MCF 10A (cell line): ENCODE results near the gene ARHGAP10. TPM values are rescaled to one million over a fixed set of nuclear protein-coding genes. Genes with fewer than 3 reads are reported as not detected.

Experiments
- BruUV-seq: library from RNA; stranded (reverse); fragments of 400-500 nt; replicated peaks from 2 replicates; lab custom pipeline; 2021; lab: Mats Ljungman, UMichigan
- CTCF ChIA-PET: fragments of 300-600 bp; sonication (Branson Sonifier 250); formaldehyde crosslinking; extraction: SDS; loops from one replicate; lab custom pipeline; 2021; ENCODE audit warnings: antibody characterized with exemption, inconsistent platforms; lab: Yijun Ruan, JAX
- POLR2A ChIA-PET: fragments of 300-600, 350-650 bp; sonication (Branson Sonifier 250); formaldehyde crosslinking; extraction: SDS; loops from one replicate; lab custom pipeline; 2020; ENCODE audit warnings: antibody characterized with exemption, inconsistent platforms; lab: Yijun Ruan, JAX
- DNase-seq: peaks from one replicate; pipeline ENCODE4 v3.0.0-alpha.2; 2018; ENCODE audit not compliant: unreplicated experiment
- H3K27ac Mint-ChIP-seq: one replicate; pipeline ENCODE4 v1.8.0; 2022; ENCODE audit warnings: mild to moderate bottlenecking, low read depth, mixed read lengths; ENCODE audit not compliant: unreplicated experiment
- H3K27me3 Mint-ChIP-seq: one replicate; pipeline ENCODE4 v1.8.0; 2022; ENCODE audit warnings: mixed read lengths; ENCODE audit not compliant: insufficient read depth, unreplicated experiment
- H3K36me3 Mint-ChIP-seq: one replicate; pipeline ENCODE4 v1.8.0; 2022; ENCODE audit warnings: mild to moderate bottlenecking, moderate library complexity, mixed read lengths; ENCODE audit not compliant: insufficient read depth, unreplicated experiment
- H3K4me1 Mint-ChIP-seq: one replicate; pipeline ENCODE4 v1.8.0; 2022; ENCODE audit warnings: mixed read lengths; ENCODE audit not compliant: insufficient read depth, unreplicated experiment
- H3K4me3 Mint-ChIP-seq: one replicate; pipeline ENCODE4 v1.8.0; 2022; ENCODE audit warnings: mild to moderate bottlenecking, moderate library complexity, mixed read lengths; ENCODE audit not compliant: unreplicated experiment
- H3K9me3 Mint-ChIP-seq: one replicate; pipeline ENCODE4 v1.8.0; 2022; ENCODE audit warnings: mixed read lengths; ENCODE audit not compliant: unreplicated experiment
- intact Hi-C: fragments of 100-400 bp; cut with micrococcal nuclease; formaldehyde crosslinking; loops from 2 replicates; pipeline ENCODE4 v1.14.1; 2022
- total RNA-seq: library from RNA; stranded (reverse); gene quantifications from 2 replicates; pipeline ENCODE4 v1.2.3, GENCODE V29; 2022
- TF ChIP-seq, protein P1 (sequence below): fragments of 200-600 bp; IDR thresholded peaks from one replicate; pipeline ENCODE4 v1.8.0; 2022; ENCODE audit warnings: antibody characterized with exemption, mild to moderate bottlenecking; ENCODE audit not compliant: unreplicated experiment

The ARHGAP10 gene
- total RNA-seq, 1 experiment from 2014 or later, result 22.4 TPM

DNA sequence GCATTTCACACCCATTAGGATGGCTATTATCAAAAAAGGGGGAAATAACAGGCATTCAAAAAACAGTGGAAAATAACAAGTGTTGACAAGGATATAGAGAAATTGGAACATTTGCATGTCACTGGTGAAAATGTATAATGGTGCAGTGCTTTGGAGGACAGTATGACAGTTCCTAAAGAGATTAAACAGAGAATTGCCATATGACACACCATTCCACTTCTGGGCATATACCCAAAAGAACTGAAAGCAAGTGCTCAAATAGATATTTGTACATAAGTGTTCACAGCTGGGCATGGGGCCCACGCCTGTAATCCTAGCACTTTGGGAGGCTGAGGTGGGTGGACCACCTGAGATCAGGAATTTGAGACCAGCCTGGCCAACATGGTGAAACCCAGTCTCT, 362.3 kb downstream of the ARHGAP10 start:
- Mint-ChIP-seq H3K27me3 (no peaks in the 10 kb centered on the region), H3K9me3 (no peaks in the 10 kb centered on the region), H3K4me1 (no peaks in the 10 kb centered on the region), H3K4me3 (no peak overlapping the region), H3K27ac (no peak overlapping the region), H3K36me3 (no peaks in the 10 kb centered on the region)
- intact Hi-C loops, result no loop called here
- TF ChIP-seq, protein P1, sequence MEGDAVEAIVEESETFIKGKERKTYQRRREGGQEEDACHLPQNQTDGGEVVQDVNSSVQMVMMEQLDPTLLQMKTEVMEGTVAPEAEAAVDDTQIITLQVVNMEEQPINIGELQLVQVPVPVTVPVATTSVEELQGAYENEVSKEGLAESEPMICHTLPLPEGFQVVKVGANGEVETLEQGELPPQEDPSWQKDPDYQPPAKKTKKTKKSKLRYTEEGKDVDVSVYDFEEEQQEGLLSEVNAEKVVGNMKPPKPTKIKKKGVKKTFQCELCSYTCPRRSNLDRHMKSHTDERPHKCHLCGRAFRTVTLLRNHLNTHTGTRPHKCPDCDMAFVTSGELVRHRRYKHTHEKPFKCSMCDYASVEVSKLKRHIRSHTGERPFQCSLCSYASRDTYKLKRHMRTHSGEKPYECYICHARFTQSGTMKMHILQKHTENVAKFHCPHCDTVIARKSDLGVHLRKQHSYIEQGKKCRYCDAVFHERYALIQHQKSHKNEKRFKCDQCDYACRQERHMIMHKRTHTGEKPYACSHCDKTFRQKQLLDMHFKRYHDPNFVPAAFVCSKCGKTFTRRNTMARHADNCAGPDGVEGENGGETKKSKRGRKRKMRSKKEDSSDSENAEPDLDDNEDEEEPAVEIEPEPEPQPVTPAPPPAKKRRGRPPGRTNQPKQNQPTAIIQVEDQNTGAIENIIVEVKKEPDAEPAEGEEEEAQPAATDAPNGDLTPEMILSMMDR, result no peak
- ChIA-PET POLR2A (no interaction called here), CTCF (no interaction called here)
- no peak for DNase-seq
- no TSS peak for BruUV-seq

DNA sequence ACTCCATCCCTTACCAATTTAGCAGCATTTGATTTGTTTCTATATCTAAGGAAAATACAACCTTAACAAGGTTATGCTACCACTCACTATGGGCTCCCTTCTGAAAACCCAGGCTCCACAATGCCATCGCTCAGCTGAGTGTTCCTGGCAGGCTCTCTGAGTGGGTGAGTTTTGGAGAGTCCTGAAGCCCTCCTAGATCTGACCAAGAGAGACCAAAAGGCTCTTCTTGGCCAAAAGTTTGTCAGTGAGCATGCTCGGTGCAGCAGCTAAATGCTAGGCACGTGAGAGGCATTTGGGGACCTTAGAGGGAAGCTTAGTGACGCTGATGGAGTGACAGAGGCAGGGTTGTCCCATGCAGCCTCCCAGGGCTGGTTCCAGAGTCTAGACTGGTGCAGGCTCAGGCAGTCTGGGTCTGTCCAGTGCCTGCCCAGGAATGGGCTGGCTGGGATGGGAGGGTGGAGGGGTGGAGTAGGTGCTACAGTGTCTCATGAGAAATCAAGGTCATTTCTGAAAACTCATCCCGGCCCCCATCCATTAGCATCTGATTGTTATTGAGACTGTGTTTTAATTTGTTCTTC, 363.5 kb downstream of the ARHGAP10 start:
- Mint-ChIP-seq H3K4me1 (no peaks in the 10 kb centered on the region), H3K27me3 (no peaks in the 10 kb centered on the region), H3K36me3 (no peaks in the 10 kb centered on the region), H3K9me3 (no peaks in the 10 kb centered on the region), H3K4me3 (no peak overlapping the region), H3K27ac (no peak overlapping the region)
- no TSS peak for BruUV-seq
- POLR2A ChIA-PET, result interaction anchor here (1.0 kb wide), 1 partner anchor 119 kb away, joined by 3 read pairs; no protein-coding TSS in a partner anchor
- TF ChIP-seq, protein P1, result no peak
- CTCF ChIA-PET, result interaction anchor here (0.7 kb wide), 1 partner anchor 936 kb away, joined by 3 read pairs; no protein-coding TSS in a partner anchor
- DNase-seq, result no peak
- intact Hi-C loops, result no loop called here

DNA sequence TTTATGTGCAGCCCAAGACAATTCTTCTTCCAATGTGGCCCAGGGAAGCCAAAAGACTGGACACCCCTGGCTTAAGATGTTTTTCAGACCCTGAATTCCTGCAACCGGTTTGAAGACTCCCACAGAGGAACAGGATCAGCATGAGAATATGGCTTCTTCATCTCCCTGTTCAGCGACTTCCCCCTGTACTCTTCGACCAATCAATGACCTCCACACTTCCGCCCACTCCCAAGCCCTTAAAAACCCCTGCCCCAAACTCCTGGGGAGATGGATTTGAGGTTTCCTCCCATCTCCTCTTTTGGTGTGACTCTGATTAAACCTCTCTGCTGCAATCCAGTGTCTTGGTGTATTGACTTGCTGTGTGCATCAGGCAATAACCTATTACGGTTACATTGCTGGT, 365.9 kb downstream of the ARHGAP10 start:
- H3K27me3 Mint-ChIP-seq, result no peaks in the 10 kb centered on the region
- no peaks in the 10 kb centered on the region for H3K36me3 Mint-ChIP-seq
- intact Hi-C loops, result no loop called here
- ChIA-PET POLR2A (no interaction called here), CTCF (interaction anchor here (1.1 kb wide), 1 partner anchor 159 kb away, joined by 6 read pairs; no protein-coding TSS in a partner anchor)
- no peaks in the 10 kb centered on the region for H3K9me3 Mint-ChIP-seq
- H3K27ac Mint-ChIP-seq, result no peak overlapping the region
- DNase-seq, result no peak
- no peak overlapping the region for H3K4me3 Mint-ChIP-seq
- H3K4me1 Mint-ChIP-seq, result no peaks in the 10 kb centered on the region
- BruUV-seq, result no TSS peak
- TF ChIP-seq, protein P1, result no peak

DNA sequence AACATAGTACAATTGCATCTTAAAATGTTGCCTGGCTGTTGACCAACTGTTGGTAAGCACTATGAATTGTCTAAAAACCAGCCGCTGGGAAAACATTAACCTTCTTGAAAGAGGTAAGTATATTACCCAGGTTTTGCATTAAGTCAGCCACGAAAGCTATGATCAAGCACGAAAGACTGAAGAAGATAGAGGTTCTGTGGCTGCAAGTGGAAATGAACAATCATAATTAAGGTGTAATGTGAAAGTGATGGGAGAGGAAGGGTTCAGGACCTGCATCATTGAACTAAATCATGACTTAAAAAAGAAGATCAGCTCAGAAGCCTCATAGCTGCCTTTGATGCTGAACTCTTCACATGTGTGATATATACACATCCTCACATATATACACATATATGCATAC, 369.3 kb downstream of the ARHGAP10 start:
- H3K27ac Mint-ChIP-seq, result no peak overlapping the region
- intact Hi-C loops, result no loop called here
- H3K9me3 Mint-ChIP-seq, result no peaks in the 10 kb centered on the region
- no peaks in the 10 kb centered on the region for H3K36me3 Mint-ChIP-seq
- DNase-seq, result no peak
- no peak overlapping the region for H3K4me3 Mint-ChIP-seq
- no peaks in the 10 kb centered on the region for H3K4me1 Mint-ChIP-seq
- TF ChIP-seq, protein P1, result no peak
- ChIA-PET POLR2A (no interaction called here), CTCF (no interaction called here)
- BruUV-seq, result no TSS peak
- no peaks in the 10 kb centered on the region for H3K27me3 Mint-ChIP-seq
